A673 (cell line): ENCODE data around the gene ITGBL1. TPM values are rescaled to one million over a fixed set of nuclear protein-coding genes. Genes with fewer than 3 reads are reported as not detected.

Experiments
- BruUV-seq: library from RNA; stranded (reverse); fragments of 400-500 nt; replicated peaks from 2 replicates; lab custom pipeline; 2021; lab: Mats Ljungman, UMichigan
- CTCF ChIA-PET: fragments of 300-600 bp; sonication (Branson Sonifier 250); formaldehyde crosslinking; loops from one replicate; lab custom pipeline; 2022; ENCODE audit warnings: antibody characterized with exemption; lab: Charles Lee
- POLR2A ChIA-PET: fragments of 300-600 bp; sonication (Branson Sonifier 250); formaldehyde crosslinking; loops from one replicate; lab custom pipeline; 2022; ENCODE audit warnings: antibody characterized with exemption; ENCODE audit not compliant: low non-redundant PET; lab: Charles Lee
- DNase-seq: peaks from one replicate; pipeline ENCODE4 v3.0.0-alpha.2; 2015; ENCODE audit warnings: low spot score
- H3K27ac ChIP-seq: fragments of 200-600 bp; sonication (generic); 2 replicates; pipeline ENCODE4 v1.5.1; 2016; ENCODE audit warnings: mixed run types, low read depth, mild to moderate bottlenecking, mixed read lengths, antibody characterized with exemption, low read length; ENCODE audit not compliant: poor library complexity, severe bottlenecking
- H3K27me3 ChIP-seq: fragments of 200-600 bp; sonication (generic); replicated peaks from 2 replicates; pipeline ENCODE4 v1.6.1; 2017; ENCODE audit warnings: mixed run types, low read depth, mild to moderate bottlenecking, mixed read lengths, antibody characterized with exemption, low read length; ENCODE audit not compliant: insufficient read depth, poor library complexity
- H3K36me3 ChIP-seq: fragments of 200-600 bp; sonication (generic); 2 replicates; pipeline ENCODE4 v1.6.1; 2016; ENCODE audit warnings: mixed run types, mild to moderate bottlenecking, mixed read lengths, antibody characterized with exemption, low read length; ENCODE audit not compliant: insufficient read depth, poor library complexity, severe bottlenecking
- H3K4me1 ChIP-seq: fragments of 200-600 bp; sonication (generic); 2 replicates; pipeline ENCODE4 v1.6.1; 2017; ENCODE audit warnings: mixed run types, mild to moderate bottlenecking, mixed read lengths, antibody characterized with exemption, low read length; ENCODE audit not compliant: insufficient read depth, poor library complexity, severe bottlenecking
- H3K4me3 ChIP-seq: fragments of 200-600 bp; sonication (generic); 2 replicates; pipeline ENCODE4 v1.5.1; 2016; ENCODE audit warnings: low read depth, mixed run types, mild to moderate bottlenecking, mixed read lengths, low read length; ENCODE audit not compliant: poor library complexity, severe bottlenecking
- H3K9me3 ChIP-seq: fragments of 200-600 bp; sonication (generic); 2 replicates; pipeline ENCODE4 v1.6.1; 2016; ENCODE audit warnings: mixed run types, low read depth, mild to moderate bottlenecking, mixed read lengths, antibody characterized with exemption, low read length; ENCODE audit not compliant: poor library complexity, severe bottlenecking
- CTCF ChIP-seq: fragments of 300-800, 200-600 bp; sonication (generic); conservative IDR thresholded peaks from 2 replicates; pipeline ENCODE4 v1.5.1; 2017; ENCODE audit warnings: low read depth, mild to moderate bottlenecking, antibody characterized with exemption, low read length, moderate library complexity, mixed read lengths
- EZH2 ChIP-seq: fragments of 200-600 bp; sonication (generic); IDR thresholded peaks from 2 replicates; pipeline ENCODE4 v1.6.1; 2017; ENCODE audit warnings: borderline replicate concordance, low read depth, mild to moderate bottlenecking, mixed read lengths, antibody characterized with exemption, low read length; ENCODE audit not compliant: poor library complexity, severe bottlenecking
- intact Hi-C: fragments of 100-400 bp; cut with micrococcal nuclease; formaldehyde crosslinking; loops from one replicate; pipeline ENCODE4 v1.10.0; 2022; ENCODE audit not compliant: unreplicated experiment
- total RNA-seq: library from RNA; stranded (reverse); gene quantifications from 2 replicates; pipeline ENCODE4 v1.2.3, GENCODE V29; 2021

The ITGBL1 gene
- total RNA-seq, 1 experiment from 2014 or later: 0.64 TPM

- ChIA-PET CTCF (no interaction called here), POLR2A (no interaction called here)
- peaks cover 4% of the 10 kb centered on the region for H3K9me3 ChIP-seq
- no peak for DNase-seq
- BruUV-seq: no TSS peak
- TF ChIP-seq CTCF: no peak
- no peak for TF ChIP-seq EZH2
- no peak overlapping the region for H3K27ac ChIP-seq
- H3K4me1 ChIP-seq: peaks cover 20% of the 10 kb centered on the region
- no peaks in the 10 kb centered on the region for H3K27me3 ChIP-seq
- H3K36me3 ChIP-seq: no peaks in the 10 kb centered on the region
- no peak overlapping the region for H3K4me3 ChIP-seq
- intact Hi-C loops: no loop called here
These were observed 37.3 kb downstream of the ITGBL1 start for GRCh38 chr13:101489643-101490405.

- intact Hi-C loops: no loop called here
- Histone ChIP-seq H3K36me3 (no peaks in the 10 kb centered on the region), H3K27ac (no peak overlapping the region), H3K4me1 (peaks cover 20% of the 10 kb centered on the region), H3K9me3 (peaks cover 4% of the 10 kb centered on the region), H3K4me3 (no peak overlapping the region), H3K27me3 (no peaks in the 10 kb centered on the region)
- CTCF ChIA-PET: no interaction called here
- POLR2A ChIA-PET: interaction anchor here (0.6 kb wide), 1 partner anchor 24 kb away, joined by 3 read pairs; no protein-coding TSS in a partner anchor
- BruUV-seq: no TSS peak
- DNase-seq: peak; percentile 82
- TF ChIP-seq CTCF (no peak), EZH2 (no peak)
These were observed 38.0 kb downstream of the ITGBL1 start for GRCh38 chr13:101490406-101491015.

GRCh38 chr13:101492251-101492910 is 39.9 kb downstream of the ITGBL1 start:
- POLR2A ChIA-PET: no interaction called here
- TF ChIP-seq EZH2 (no peak), CTCF (no peak)
- no peak overlapping the region for H3K27ac ChIP-seq
- peaks cover 4% of the 10 kb centered on the region for H3K9me3 ChIP-seq
- no TSS peak for BruUV-seq
- no peaks in the 10 kb centered on the region for H3K36me3 ChIP-seq
- no peak overlapping the region for H3K4me3 ChIP-seq
- CTCF ChIA-PET: no interaction called here
- intact Hi-C loops: no loop called here
- DNase-seq: no peak
- H3K27me3 ChIP-seq: no peaks in the 10 kb centered on the region
- peaks cover 20% of the 10 kb centered on the region for H3K4me1 ChIP-seq
